GM18951 (cell line): ENCODE measurements around the gene SCARB1.

Experiments
- POLR2A ChIP-seq: IDR thresholded peaks from 4 replicates; pipeline ENCODE4 v1.6.1; 2011; ENCODE audit warnings: mild to moderate bottlenecking; ENCODE audit not compliant: insufficient read length, insufficient read depth; ENCODE audit errors: extremely low read depth
- in situ Hi-C: fragments of 300-500 bp; cut with MboI; formaldehyde crosslinking; loops from one replicate; pipeline ENCODE4 v1.12.0; 2022; ENCODE audit warnings: low sequenced_read_pairs, mixed read lengths, inconsistent platforms; ENCODE audit not compliant: unreplicated experiment

Gene SCARB1

DNA sequence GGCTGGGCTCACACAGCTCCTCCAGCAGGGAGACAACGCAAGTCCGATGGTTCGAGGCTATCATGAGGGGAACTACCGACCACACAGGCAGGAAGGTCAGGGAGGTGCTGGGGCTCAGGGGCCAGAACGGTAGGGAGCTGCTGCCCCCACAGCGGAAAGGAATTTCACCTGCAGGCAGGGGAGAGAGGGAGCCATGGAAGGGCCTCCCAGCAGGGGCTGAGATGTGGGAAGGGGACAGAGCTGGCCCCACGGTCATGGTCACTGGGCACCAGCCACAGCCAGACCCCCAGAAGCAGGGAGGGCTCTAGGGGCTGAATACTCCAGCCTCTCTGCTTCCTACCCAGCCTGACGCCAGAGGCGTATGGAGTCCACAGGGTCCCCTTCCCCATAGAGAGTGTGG lies 103.1 kb downstream of the SCARB1 start:
- in situ Hi-C loops = loop anchor here (10.0 to 25.0 kb wide), 3 partner anchors 198 to 716 kb away; partner anchors contain the start of gene NCOR2
- no peak for TF ChIP-seq POLR2A

DNA sequence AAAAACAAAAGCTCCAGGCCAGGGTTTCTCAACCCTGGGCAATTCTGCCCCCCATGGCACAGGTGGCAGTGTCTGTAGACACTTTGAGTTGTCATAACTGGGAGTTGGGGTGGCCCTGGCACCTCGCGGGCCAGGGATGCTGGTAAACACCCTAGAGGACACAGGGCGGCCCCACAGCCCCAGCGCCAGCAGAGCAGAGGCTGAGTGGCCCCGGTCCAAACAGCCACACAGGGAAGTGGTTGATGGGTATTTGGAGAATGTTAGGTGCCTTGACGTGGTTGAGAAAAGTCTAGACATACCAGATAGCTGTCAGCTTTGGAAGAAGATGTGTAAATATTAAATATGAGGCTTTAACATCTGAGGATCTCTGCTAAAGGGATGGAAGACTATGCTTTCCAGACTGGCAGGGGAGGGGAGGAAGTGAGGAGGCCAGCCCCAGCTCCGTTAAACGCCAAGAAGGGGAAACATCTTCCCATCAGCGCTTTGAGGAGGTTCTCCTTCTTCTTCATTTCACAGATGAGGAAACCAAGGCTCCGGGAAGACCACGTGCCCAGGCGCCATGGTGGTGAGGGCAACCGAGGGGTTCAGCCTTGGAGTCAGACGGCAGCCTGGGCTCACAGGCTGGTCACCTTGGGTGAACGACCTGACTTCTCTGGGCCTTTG lies 103.7 kb downstream of the SCARB1 start:
- no peak for TF ChIP-seq POLR2A
- in situ Hi-C loops = loop anchor here (10.0 to 25.0 kb wide), 3 partner anchors 198 to 715 kb away; partner anchors contain the start of gene NCOR2

DNA sequence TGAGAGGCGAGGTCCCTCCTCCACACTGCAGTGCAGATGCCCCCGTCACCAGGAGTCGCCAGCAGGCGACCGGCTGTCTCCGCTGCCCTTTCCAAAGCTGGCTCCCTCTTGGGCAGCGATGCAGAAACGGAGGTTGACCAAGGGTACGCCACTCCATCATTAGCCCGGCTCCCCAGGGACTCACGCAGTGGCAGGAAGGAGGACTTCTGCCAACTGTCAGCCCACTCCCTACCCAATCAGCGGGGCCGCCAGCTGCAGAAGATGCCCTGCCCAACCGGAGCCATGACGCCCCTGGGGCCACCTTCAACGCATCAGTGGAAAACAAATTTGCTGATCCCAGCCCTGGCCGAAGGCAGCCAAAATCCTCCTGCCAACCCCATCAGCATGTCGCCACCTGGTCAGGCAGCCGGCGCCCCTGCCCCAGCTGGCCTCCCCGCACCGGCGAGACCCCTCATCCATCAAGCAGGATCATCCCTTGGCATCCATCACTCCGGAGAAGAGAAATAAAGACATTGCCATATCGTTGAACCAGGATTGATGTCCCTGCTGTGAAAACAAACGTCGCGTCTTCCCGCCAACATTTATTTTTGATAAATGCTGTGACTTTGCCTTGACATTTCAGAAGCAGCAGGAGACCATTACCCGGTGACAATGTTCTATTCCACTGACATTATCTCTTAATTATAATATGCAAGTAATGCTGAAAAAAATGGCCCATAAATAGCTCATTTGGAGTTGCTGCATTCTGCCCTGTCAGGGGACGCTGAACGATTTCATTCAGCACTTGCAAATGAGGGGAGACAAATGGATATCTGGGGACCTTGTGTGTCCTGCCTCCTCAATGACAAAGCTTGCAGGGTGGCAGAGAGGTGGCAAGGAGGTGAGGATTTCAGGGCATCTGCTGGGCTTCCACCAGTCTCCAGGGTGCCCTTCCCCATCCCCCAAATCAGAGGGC lies 105.1 kb downstream of the SCARB1 start:
- in situ Hi-C loops = loop anchor here (25.0 kb wide), 2 partner anchors 196 to 396 kb away; partner anchors contain the start of gene NCOR2
- TF ChIP-seq POLR2A = no peak

DNA sequence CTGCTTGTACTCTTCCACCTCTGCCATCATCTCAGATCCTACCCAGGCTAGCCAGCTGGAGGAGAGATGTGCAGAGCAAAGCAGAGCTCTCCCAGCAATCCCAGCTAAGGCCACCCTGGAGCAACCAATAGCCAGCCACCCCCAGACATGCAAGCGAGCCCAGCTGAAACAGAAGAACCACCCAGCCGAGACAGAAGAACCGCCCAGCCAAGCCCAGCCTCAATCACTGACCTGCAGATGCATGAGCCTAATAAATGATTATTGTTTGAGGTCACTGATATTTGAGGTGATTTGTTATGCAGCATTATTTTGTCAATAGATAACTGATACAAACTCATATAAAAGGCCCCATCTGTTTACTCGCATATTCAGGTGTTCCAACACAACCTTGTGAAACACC lies 106.3 kb downstream of the SCARB1 start:
- in situ Hi-C loops = loop anchor here (25.0 kb wide), 2 partner anchors 195 to 395 kb away; partner anchors contain the start of gene NCOR2
- TF ChIP-seq POLR2A = no peak

DNA sequence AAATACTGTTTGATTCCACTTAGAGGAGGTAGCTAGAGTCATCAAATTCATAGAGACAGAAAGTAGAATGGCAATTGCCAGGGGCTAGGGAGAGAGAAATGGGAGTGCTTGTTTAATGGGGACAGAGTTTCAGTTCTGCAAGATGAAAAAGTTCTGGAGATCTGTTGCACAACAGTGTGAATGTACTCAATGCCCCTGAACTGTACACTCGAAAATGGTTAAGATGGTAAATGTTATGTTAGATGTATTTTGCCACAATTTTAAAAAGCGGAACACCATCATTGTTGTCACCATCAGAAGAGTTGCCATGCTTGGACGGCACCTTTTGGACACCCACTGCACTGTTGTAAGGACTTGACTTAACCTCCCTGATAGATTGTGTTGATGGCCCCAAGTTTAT lies 106.9 kb downstream of the SCARB1 start:
- in situ Hi-C loops = loop anchor here (25.0 kb wide), 2 partner anchors 194 to 394 kb away; partner anchors contain the start of gene NCOR2
- TF ChIP-seq POLR2A = no peak

DNA sequence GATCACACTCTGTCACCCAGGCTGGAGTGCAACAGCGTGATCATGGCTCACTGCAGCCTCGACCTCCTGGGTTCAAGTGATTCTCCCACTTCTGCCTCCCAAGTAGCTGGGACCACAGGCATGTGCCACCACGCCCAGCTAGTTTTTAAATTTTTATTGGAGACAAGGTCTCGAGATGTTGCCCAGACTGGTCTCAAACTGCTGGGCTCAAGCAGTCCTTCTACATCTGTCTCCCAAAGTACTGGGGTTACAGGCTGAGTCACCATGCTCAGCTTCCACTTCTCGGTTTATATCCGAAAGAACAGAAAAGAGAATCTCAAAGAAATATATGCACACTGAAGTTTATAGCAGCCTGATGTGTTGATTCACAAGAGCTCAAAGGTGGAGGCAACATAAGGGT lies 107.5 kb downstream of the SCARB1 start:
- TF ChIP-seq POLR2A = no peak
- in situ Hi-C loops = loop anchor here (25.0 kb wide), 2 partner anchors 194 to 394 kb away; partner anchors contain the start of gene NCOR2

DNA sequence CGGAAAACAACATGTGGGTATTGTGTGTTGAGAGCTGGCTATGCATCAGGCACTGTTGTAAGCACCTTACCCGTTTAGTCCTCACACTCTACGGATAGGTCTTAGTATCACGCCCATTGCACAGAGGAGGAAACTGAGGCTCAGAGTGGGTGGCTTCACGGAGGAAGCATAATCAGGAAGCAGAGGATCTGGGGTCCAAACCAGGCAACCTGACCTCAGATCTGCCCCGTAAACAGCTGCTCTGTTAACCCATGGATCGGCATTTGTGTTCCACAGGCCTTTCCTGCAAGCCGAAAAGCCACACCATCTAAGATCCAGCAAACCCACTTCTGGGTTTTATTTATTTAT lies 107.9 kb downstream of the SCARB1 start:
- in situ Hi-C loops = loop anchor here (25.0 kb wide), 2 partner anchors 193 to 393 kb away; partner anchors contain the start of gene NCOR2
- no peak for TF ChIP-seq POLR2A

DNA sequence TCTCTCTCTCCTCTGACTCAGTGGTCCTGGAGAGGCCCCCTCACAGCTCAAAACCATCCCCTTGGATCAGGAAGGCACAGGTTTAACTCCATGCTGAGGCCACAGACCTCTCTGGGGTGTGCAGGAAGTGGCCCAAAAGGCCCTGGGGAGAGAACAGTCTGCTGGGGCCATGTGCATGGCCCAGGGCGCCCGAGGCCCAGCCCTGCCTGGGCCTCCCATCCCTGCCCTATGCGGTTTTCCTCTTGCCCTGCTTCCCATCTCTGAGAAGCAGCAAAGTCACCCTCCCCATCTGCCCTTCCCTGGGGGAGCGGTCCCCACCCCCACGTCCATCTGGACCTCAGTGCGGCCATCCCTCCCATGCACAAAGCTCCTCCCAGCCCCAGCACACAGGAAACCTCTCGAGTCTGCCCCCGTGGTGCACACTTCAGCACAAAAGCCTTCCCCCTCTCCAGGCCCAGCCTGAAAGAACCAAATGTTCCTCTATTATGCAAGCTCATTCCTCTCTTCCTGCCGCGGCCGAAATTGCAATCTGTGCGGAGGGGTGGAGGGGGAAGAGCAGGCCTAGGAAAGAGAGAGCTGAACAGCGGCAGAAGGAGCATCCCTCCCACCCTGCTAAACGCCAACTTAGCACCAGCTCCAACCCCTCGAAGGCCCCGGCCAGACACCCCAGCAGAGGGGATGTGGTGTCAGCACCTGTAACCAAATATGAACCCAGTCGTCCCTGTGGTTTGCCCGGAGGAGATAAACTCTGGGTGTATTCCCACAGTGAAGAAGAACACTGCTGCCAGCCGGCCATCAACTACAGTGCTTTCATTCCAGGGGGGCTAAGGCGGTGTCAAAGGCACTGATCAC lies 108.5 kb downstream of the SCARB1 start:
- in situ Hi-C loops = loop anchor here (25.0 kb wide), 2 partner anchors 193 to 393 kb away; partner anchors contain the start of gene NCOR2
- no peak for TF ChIP-seq POLR2A

DNA sequence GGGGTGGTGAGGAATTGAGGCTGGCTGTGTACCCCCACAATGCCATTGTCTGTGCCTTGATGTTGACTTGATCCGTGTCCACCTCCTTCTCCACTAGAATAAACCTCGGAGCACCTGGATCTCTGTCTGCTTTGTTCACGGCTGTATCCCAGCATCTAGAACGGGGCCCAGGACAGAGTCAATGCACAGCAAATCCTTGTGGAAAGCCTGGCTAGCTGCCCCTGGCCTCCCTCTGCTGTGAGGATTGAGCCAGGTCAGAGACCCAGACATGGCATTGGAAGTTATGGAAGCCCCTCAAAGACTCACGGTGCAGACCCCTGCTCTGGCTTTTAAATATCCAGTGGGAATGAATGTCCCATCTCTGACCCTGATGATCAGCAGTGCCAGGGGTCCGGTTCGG lies 109.2 kb downstream of the SCARB1 start:
- in situ Hi-C loops = loop anchor here (25.0 kb wide), 2 partner anchors 192 to 392 kb away; partner anchors contain the start of gene NCOR2
- TF ChIP-seq POLR2A = no peak

DNA sequence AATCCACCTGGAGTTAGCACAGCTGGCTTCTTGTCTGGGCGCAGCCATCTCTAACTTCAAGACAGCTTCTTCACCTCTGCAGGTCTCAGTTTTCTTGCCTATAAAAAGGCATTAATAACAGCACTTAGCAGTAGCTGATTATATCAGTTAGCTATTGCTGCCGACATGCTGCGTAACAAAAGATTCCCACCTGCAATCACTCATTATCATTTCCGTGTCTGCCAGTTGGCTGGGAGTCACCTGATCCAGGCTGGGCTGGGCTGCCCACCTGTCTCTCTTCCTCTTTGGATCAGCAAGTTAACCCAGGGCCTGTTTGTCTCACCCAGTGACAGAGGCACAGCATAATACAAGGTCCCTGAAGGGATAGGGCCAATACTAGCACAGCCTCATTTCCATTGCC lies 109.7 kb downstream of the SCARB1 start:
- in situ Hi-C loops = loop anchor here (25.0 kb wide), 2 partner anchors 192 to 392 kb away; partner anchors contain the start of gene NCOR2
- TF ChIP-seq POLR2A = no peak

DNA sequence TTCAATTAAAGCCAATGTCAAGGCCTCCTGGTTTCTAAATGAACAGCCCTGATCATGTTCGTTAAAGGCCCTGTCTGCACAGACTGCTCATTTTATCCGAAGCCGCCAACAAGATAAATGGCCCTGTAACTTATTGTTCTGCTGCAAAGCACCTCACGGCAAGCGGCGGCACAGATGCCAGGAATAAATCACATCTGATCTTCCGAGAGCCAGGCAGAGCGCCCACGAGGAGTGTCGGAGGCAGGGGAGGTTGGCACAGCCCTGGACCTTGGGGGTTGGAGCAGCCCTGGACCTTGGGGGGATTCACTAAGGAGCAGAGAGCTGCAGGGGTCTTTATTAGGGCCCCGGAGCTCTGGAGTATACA lies 110.5 kb downstream of the SCARB1 start:
- no peak for TF ChIP-seq POLR2A
- in situ Hi-C loops = loop anchor here (25.0 kb wide), 2 partner anchors 191 to 391 kb away; partner anchors contain the start of gene NCOR2

DNA sequence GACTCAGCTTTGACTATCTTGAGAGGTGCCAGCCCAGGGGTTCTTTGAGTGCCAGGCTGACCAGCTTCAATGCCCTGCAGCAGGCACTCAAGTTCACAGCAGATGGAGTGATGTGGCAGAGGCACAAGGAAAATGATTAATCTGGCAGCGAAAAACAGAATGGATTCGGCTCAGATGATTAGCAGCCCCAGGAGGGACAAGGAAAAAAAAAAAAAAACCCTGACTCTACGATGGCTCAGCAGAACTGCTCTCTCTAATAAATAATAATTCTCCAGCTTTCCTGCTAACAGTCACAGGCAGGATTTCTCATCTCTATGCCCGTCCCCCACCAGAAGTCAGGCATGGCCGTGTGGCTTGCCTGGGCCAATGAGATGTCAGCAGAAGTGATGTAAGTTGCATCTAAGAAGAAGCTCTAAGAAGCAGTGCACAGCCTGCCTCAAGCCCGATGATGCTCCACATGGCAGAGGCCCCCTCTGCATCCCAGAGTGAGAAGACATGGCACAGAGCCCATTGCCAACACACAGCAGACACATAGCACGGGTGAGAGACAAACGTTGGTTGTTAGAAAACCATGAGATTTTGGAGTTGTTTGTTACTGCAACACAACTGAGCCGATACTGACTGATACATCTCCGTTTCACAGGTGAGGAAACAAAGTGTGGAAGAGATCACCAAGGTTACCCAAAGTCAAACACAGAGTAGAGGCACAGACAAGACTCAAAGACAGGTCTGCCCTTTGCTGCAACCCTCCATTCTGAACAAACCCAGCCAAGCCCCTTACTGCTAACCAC lies 111.0 kb downstream of the SCARB1 start:
- TF ChIP-seq POLR2A = no peak
- in situ Hi-C loops = loop anchor here (25.0 kb wide), 2 partner anchors 190 to 390 kb away; partner anchors contain the start of gene NCOR2
